Measurements from ENCODE around the gene PCDH7. TPM values are rescaled to one million over a fixed set of nuclear protein-coding genes. Genes with fewer than 3 reads are reported as not detected.

Gene PCDH7
- polyA plus RNA-seq, 2 of the 4 experiments (the other 2 are of a cell fraction), result 0.04 to 0.16 TPM

GRCh38 chr4:30723201-30723955, 3.2 kb downstream of the PCDH7 start:
- no peaks in the 10 kb centered on the region for H3K9me3 ChIP-seq
- H3K4me2 ChIP-seq, result no peak overlapping the region
- no peak overlapping the region for H3K27ac ChIP-seq
- FAIRE-seq (no peak), ATAC-seq (no peak), DNase-seq (ENCODE audit: low read depth in 1 of 2, low spot score in 1 of 2) (no peak)
- ChIA-PET POLR2A (no interaction called here), CTCF (interaction anchor here (1.7 kb wide), 1 partner anchor 8 kb away, joined by 6 read pairs; no protein-coding TSS in a partner anchor)
- H3K4me1 ChIP-seq, result peaks cover 3% of the 10 kb centered on the region; the same call in 1 of the 3 replicates
- no peak overlapping the region for H3K4me3 ChIP-seq
- WGBS (ENCODE audit: missing lambda C conversion rate), result 57% methylated on average over 12 of the region's 15 CpGs
- no peak for TF ChIP-seq PBX3 (IDR thresholded peaks at IDR 0.05)
- no peak for TF ChIP-seq NR3C1 (IDR thresholded peaks at IDR 0.05)
- no peak for TF ChIP-seq MAX (IDR thresholded peaks at IDR 0.05)
- TF ChIP-seq, protein P1, sequence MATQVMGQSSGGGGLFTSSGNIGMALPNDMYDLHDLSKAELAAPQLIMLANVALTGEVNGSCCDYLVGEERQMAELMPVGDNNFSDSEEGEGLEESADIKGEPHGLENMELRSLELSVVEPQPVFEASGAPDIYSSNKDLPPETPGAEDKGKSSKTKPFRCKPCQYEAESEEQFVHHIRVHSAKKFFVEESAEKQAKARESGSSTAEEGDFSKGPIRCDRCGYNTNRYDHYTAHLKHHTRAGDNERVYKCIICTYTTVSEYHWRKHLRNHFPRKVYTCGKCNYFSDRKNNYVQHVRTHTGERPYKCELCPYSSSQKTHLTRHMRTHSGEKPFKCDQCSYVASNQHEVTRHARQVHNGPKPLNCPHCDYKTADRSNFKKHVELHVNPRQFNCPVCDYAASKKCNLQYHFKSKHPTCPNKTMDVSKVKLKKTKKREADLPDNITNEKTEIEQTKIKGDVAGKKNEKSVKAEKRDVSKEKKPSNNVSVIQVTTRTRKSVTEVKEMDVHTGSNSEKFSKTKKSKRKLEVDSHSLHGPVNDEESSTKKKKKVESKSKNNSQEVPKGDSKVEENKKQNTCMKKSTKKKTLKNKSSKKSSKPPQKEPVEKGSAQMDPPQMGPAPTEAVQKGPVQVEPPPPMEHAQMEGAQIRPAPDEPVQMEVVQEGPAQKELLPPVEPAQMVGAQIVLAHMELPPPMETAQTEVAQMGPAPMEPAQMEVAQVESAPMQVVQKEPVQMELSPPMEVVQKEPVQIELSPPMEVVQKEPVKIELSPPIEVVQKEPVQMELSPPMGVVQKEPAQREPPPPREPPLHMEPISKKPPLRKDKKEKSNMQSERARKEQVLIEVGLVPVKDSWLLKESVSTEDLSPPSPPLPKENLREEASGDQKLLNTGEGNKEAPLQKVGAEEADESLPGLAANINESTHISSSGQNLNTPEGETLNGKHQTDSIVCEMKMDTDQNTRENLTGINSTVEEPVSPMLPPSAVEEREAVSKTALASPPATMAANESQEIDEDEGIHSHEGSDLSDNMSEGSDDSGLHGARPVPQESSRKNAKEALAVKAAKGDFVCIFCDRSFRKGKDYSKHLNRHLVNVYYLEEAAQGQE (IDR thresholded peaks at IDR 0.05), result no peak
- no peak for TF ChIP-seq ELK1 (IDR thresholded peaks at IDR 0.05; ENCODE audit: low read depth, low read length)
- TF ChIP-seq CHD4 (IDR thresholded peaks at IDR 0.05; ENCODE audit: borderline replicate concordance), result no peak
- TF ChIP-seq HOXA7 (CRISPR knock-in tag; IDR thresholded peaks at IDR 0.05), result no peak
- TF ChIP-seq, protein P2, sequence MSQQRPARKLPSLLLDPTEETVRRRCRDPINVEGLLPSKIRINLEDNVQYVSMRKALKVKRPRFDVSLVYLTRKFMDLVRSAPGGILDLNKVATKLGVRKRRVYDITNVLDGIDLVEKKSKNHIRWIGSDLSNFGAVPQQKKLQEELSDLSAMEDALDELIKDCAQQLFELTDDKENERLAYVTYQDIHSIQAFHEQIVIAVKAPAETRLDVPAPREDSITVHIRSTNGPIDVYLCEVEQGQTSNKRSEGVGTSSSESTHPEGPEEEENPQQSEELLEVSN (IDR thresholded peaks at IDR 0.05; ENCODE audit: borderline replicate concordance, low read depth), result no peak
- no peak for TF ChIP-seq GATA3 (IDR thresholded peaks at IDR 0.05; ENCODE audit: borderline replicate concordance)

GRCh38 chr4:30724247-30724646, 4.1 kb downstream of the PCDH7 start:
- Histone ChIP-seq H3K27ac (no peak overlapping the region), H3K4me2 (no peak overlapping the region)
- whole genome bisulfite sequencing (ENCODE audit: missing lambda C conversion rate), result 54% methylated on average over 3 of the region's 4 CpGs

DNA sequence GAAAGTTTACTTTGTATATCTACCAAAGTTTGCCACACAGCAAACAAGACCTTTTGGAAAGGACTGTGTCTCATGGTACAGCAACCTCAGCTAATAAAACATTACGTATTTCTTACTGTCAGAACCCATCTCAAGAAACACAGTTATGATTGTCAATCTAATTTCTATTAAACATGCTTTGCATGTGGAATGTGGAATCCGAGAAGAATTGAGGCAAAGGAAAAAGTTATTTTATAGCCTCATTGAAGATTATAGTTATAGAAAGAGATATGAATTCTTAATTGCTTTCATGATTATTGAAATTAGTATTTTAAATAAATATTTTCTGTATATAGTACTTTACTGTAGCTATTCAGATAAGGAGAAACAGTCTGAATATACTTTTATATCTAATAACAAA, 5.4 kb downstream of the PCDH7 start:
- no peaks in the 10 kb centered on the region for H3K4me1 ChIP-seq
- TF ChIP-seq FOXS1 (CRISPR knock-in tag; IDR thresholded peaks at IDR 0.05) (no peak), NPAS2 (CRISPR knock-in tag; IDR thresholded peaks at IDR 0.05; ENCODE audit: borderline replicate concordance) (no peak), TP53 (CRISPR knock-in tag; IDR thresholded peaks at IDR 0.05) (no peak), RARB (CRISPR knock-in tag; IDR thresholded peaks at IDR 0.05) (no peak), NFE2L2 (conservative IDR thresholded peaks at IDR 0.05; ENCODE audit: low read length) (no peak), RFX5 (IDR thresholded peaks at IDR 0.05) (no peak), MYC (IDR thresholded peaks at IDR 0.05; ENCODE audit: borderline replicate concordance, low read length) (no peak), BCL3 (IDR thresholded peaks at IDR 0.05) (no peak)
- TF ChIP-seq, protein P3, sequence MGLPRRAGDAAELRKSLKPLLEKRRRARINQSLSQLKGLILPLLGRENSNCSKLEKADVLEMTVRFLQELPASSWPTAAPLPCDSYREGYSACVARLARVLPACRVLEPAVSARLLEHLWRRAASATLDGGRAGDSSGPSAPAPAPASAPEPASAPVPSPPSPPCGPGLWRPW (IDR thresholded peaks at IDR 0.05), result no peak
- ChIA-PET CTCF (no interaction called here), POLR2A (no interaction called here)
- DNase-seq (ENCODE audit: low read depth in 1 of 2, low spot score in 1 of 2) (no peak), FAIRE-seq (no peak), ATAC-seq (no peak)
- no peak overlapping the region for H3K4me2 ChIP-seq
- H3K4me3 ChIP-seq, result no peak overlapping the region
- H3K27ac ChIP-seq, result no peak overlapping the region
- 10% methylated on average over 2 of the region's 2 CpGs for WGBS (ENCODE audit: missing lambda C conversion rate)
- H3K9me3 ChIP-seq, result no peaks in the 10 kb centered on the region

More at GRCh38 chr4:30724247-30724646, 4.1 kb downstream of the PCDH7 start:
- Histone ChIP-seq H3K9me3 (no peaks in the 10 kb centered on the region), H3K4me1 (no peaks in the 10 kb centered on the region), H3K4me3 (no peak overlapping the region)
- CTCF ChIA-PET, result interaction anchor here (1.7 kb wide), 1 partner anchor 9 kb away, joined by 6 read pairs; no protein-coding TSS in a partner anchor
- FAIRE-seq (no peak), DNase-seq (ENCODE audit: low read depth in 1 of 2, low spot score in 1 of 2) (no peak), ATAC-seq (no peak)
- POLR2A ChIA-PET, result no interaction called here
- TF ChIP-seq POLR2A (IDR thresholded peaks at IDR 0.05; ENCODE audit: low read length), result no peak
